A673 (cell line): Measurements from ENCODE around the gene ANP32A. TPM values are rescaled to one million over a fixed set of nuclear protein-coding genes. Genes with fewer than 3 reads are reported as not detected.

Experiments used
- BruUV-seq: library from RNA; stranded (reverse); fragments of 400-500 nt; replicated peaks from 2 replicates; lab custom pipeline; 2021; lab: Mats Ljungman, UMichigan
- CTCF ChIA-PET: fragments of 300-600 bp; sonication (Branson Sonifier 250); formaldehyde crosslinking; loops from one replicate; lab custom pipeline; 2022; ENCODE audit warnings: antibody characterized with exemption; lab: Charles Lee
- POLR2A ChIA-PET: fragments of 300-600 bp; sonication (Branson Sonifier 250); formaldehyde crosslinking; loops from one replicate; lab custom pipeline; 2022; ENCODE audit warnings: antibody characterized with exemption; ENCODE audit not compliant: low non-redundant PET; lab: Charles Lee
- DNase-seq: peaks from one replicate; pipeline ENCODE4 v3.0.0-alpha.2; 2015; ENCODE audit warnings: low spot score
- H3K27ac ChIP-seq: fragments of 200-600 bp; sonication (generic); 2 replicates; pipeline ENCODE4 v1.5.1; 2016; ENCODE audit warnings: mixed run types, low read depth, mild to moderate bottlenecking, mixed read lengths, antibody characterized with exemption, low read length; ENCODE audit not compliant: poor library complexity, severe bottlenecking
- H3K27me3 ChIP-seq: fragments of 200-600 bp; sonication (generic); replicated peaks from 2 replicates; pipeline ENCODE4 v1.6.1; 2017; ENCODE audit warnings: mixed run types, low read depth, mild to moderate bottlenecking, mixed read lengths, antibody characterized with exemption, low read length; ENCODE audit not compliant: insufficient read depth, poor library complexity
- H3K36me3 ChIP-seq: fragments of 200-600 bp; sonication (generic); 2 replicates; pipeline ENCODE4 v1.6.1; 2016; ENCODE audit warnings: mixed run types, mild to moderate bottlenecking, mixed read lengths, antibody characterized with exemption, low read length; ENCODE audit not compliant: insufficient read depth, poor library complexity, severe bottlenecking
- H3K4me1 ChIP-seq: fragments of 200-600 bp; sonication (generic); 2 replicates; pipeline ENCODE4 v1.6.1; 2017; ENCODE audit warnings: mixed run types, mild to moderate bottlenecking, mixed read lengths, antibody characterized with exemption, low read length; ENCODE audit not compliant: insufficient read depth, poor library complexity, severe bottlenecking
- H3K4me3 ChIP-seq: fragments of 200-600 bp; sonication (generic); 2 replicates; pipeline ENCODE4 v1.5.1; 2016; ENCODE audit warnings: low read depth, mixed run types, mild to moderate bottlenecking, mixed read lengths, low read length; ENCODE audit not compliant: poor library complexity, severe bottlenecking
- H3K9me3 ChIP-seq: fragments of 200-600 bp; sonication (generic); 2 replicates; pipeline ENCODE4 v1.6.1; 2016; ENCODE audit warnings: mixed run types, low read depth, mild to moderate bottlenecking, mixed read lengths, antibody characterized with exemption, low read length; ENCODE audit not compliant: poor library complexity, severe bottlenecking
- EZH2 ChIP-seq: fragments of 200-600 bp; sonication (generic); IDR thresholded peaks from 2 replicates; pipeline ENCODE4 v1.6.1; 2017; ENCODE audit warnings: borderline replicate concordance, low read depth, mild to moderate bottlenecking, mixed read lengths, antibody characterized with exemption, low read length; ENCODE audit not compliant: poor library complexity, severe bottlenecking
- intact Hi-C: fragments of 100-400 bp; cut with micrococcal nuclease; formaldehyde crosslinking; loops from one replicate; pipeline ENCODE4 v1.10.0; 2022; ENCODE audit not compliant: unreplicated experiment
- total RNA-seq: library from RNA; stranded (reverse); gene quantifications from 2 replicates; pipeline ENCODE4 v1.2.3, GENCODE V29; 2021
- TF ChIP-seq, protein P1 (sequence below): fragments of 300-800, 200-600 bp; sonication (generic); conservative IDR thresholded peaks from 2 replicates; pipeline ENCODE4 v1.5.1; 2017; ENCODE audit warnings: low read depth, mild to moderate bottlenecking, antibody characterized with exemption, low read length, moderate library complexity, mixed read lengths

Gene ANP32A
- total RNA-seq, 1 experiment from 2014 or later, result 331 TPM

DNA sequence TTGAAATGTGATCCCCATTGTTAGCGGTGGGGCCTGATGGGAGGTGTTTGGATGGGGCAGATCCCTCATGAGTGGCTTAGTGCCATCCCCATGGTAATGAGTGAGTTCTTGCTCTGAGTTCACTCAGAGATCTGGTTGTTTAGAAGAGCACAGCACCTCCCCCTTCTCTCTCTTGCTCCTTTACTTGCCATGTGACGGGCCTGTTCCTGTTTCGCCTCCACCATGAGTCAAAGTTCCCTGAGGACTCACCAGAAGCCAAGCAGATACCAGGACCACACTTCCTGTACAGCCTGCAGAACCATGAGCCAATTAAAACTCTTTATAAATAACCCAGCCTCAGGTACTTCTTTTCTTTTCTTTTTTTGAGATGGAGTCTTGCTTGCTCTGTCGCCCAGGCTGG, 46.6 kb downstream of the ANP32A start:
- intact Hi-C loops, result no loop called here
- Histone ChIP-seq H3K27me3 (no peaks in the 10 kb centered on the region), H3K27ac (no peak overlapping the region), H3K36me3 (peaks cover 16% of the 10 kb centered on the region), H3K9me3 (no peaks in the 10 kb centered on the region), H3K4me1 (no peaks in the 10 kb centered on the region), H3K4me3 (no peak overlapping the region)
- TF ChIP-seq, protein P1, sequence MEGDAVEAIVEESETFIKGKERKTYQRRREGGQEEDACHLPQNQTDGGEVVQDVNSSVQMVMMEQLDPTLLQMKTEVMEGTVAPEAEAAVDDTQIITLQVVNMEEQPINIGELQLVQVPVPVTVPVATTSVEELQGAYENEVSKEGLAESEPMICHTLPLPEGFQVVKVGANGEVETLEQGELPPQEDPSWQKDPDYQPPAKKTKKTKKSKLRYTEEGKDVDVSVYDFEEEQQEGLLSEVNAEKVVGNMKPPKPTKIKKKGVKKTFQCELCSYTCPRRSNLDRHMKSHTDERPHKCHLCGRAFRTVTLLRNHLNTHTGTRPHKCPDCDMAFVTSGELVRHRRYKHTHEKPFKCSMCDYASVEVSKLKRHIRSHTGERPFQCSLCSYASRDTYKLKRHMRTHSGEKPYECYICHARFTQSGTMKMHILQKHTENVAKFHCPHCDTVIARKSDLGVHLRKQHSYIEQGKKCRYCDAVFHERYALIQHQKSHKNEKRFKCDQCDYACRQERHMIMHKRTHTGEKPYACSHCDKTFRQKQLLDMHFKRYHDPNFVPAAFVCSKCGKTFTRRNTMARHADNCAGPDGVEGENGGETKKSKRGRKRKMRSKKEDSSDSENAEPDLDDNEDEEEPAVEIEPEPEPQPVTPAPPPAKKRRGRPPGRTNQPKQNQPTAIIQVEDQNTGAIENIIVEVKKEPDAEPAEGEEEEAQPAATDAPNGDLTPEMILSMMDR, result no peak
- no peak for TF ChIP-seq EZH2
- POLR2A ChIA-PET, result no interaction called here
- CTCF ChIA-PET, result no interaction called here
- DNase-seq, result no peak
- no TSS peak for BruUV-seq

DNA sequence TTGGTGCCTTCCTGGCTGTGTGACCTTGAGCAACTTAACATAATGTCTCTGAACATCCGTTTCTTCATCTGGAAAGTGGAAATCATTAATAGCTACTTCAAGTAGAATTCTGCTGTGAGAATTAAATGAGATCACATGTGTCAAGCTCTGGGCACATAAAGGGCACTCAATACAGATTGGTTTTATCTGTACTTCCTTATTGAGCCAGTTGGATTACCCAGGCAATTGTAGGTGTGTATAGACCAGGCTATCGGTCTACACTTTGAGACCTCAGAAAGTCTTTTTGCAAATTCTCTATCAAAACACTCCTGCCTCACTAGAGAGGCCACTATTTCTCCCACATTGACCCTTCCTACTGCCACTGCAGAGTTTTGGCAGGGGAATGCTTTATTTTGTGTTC, 47.7 kb downstream of the ANP32A start:
- Histone ChIP-seq H3K36me3 (peaks cover 5% of the 10 kb centered on the region), H3K27ac (no peak overlapping the region), H3K4me1 (no peaks in the 10 kb centered on the region), H3K27me3 (no peaks in the 10 kb centered on the region), H3K9me3 (no peaks in the 10 kb centered on the region), H3K4me3 (no peak overlapping the region)
- TF ChIP-seq, protein P1, result no peak
- no peak for TF ChIP-seq EZH2
- POLR2A ChIA-PET, result interaction anchor here (0.8 kb wide), 1 partner anchor 81 kb away, joined by 4 read pairs; no protein-coding TSS in a partner anchor
- CTCF ChIA-PET, result no interaction called here
- BruUV-seq, result no TSS peak
- no peak for DNase-seq
- intact Hi-C loops, result no loop called here

DNA sequence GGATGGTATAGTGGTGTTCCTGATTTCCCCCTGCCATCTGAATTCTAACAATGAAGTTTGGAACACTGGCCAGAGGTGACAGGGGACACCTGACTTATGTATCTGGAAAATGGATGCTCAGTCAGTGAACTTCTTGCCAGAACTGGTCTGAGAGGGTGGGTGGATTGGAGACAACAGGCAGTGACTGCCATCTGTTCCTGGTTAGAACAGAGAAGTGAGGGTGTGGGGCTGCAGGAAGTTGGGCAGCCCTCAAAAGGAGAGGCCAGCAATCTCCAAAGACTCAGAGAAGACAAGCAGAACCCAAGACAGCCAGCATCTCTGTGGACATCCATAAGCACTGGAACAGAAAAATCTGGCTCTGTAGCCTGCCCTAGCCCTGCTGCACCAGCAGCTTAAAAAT, 50.5 kb downstream of the ANP32A start:
- Histone ChIP-seq H3K4me3 (no peak overlapping the region), H3K4me1 (peaks cover 5% of the 10 kb centered on the region), H3K27ac (no peak overlapping the region), H3K27me3 (no peaks in the 10 kb centered on the region), H3K9me3 (no peaks in the 10 kb centered on the region), H3K36me3 (no peaks in the 10 kb centered on the region)
- no TSS peak for BruUV-seq
- POLR2A ChIA-PET, result no interaction called here
- intact Hi-C loops, result no loop called here
- DNase-seq, result no peak
- TF ChIP-seq EZH2, result no peak
- TF ChIP-seq, protein P1, result no peak
- CTCF ChIA-PET, result no interaction called here
